PC-9 (cell line): Measurements from ENCODE around the gene SNAPC2.

Experiments
- EZH2 ChIP-seq: fragments of 200-600 bp; sonication (generic); IDR thresholded peaks from 2 replicates; pipeline ENCODE4 v1.8.0; 2017; ENCODE audit warnings: antibody characterized with exemption, low read depth
- TF ChIP-seq, protein P1 (sequence below): fragments of 200-600 bp; sonication (generic); conservative IDR thresholded peaks from 2 replicates; pipeline ENCODE4 v1.6.1; 2017; ENCODE audit warnings: mixed run types, antibody characterized with exemption, mild to moderate bottlenecking, moderate library complexity

DNA sequence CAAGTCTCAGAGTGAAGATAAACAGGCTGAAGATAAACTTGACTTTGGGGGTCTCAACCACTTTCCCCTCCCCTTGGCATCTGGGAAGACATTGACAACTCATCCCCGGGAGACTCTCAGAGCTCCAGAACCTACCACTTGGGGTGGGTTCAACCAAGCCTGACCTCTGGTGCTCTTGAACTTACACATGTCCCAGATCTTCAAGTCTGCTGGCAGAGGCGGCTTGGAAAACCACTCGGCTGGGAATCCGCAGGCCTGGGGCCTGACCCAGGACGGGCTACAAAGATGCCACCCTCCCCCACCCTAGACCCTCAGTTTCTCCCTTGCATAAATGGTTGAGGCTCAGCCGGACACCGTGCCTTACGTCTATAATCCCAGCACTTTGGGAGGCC lies 31.3 kb upstream of the SNAPC2 start:
- TF ChIP-seq, protein P1, sequence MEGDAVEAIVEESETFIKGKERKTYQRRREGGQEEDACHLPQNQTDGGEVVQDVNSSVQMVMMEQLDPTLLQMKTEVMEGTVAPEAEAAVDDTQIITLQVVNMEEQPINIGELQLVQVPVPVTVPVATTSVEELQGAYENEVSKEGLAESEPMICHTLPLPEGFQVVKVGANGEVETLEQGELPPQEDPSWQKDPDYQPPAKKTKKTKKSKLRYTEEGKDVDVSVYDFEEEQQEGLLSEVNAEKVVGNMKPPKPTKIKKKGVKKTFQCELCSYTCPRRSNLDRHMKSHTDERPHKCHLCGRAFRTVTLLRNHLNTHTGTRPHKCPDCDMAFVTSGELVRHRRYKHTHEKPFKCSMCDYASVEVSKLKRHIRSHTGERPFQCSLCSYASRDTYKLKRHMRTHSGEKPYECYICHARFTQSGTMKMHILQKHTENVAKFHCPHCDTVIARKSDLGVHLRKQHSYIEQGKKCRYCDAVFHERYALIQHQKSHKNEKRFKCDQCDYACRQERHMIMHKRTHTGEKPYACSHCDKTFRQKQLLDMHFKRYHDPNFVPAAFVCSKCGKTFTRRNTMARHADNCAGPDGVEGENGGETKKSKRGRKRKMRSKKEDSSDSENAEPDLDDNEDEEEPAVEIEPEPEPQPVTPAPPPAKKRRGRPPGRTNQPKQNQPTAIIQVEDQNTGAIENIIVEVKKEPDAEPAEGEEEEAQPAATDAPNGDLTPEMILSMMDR: no peak
- no peak for TF ChIP-seq EZH2
